Measurements from ENCODE around the gene SLCO1B3.

Gene SLCO1B3

GRCh38 chr12:20917269-20917668 is 106.8 kb downstream of the SLCO1B3 start:
- no peak for DNase-seq

- DNase-seq = no peak
Measured at GRCh38 chr12:20917819-20918218, 107.3 kb downstream of the SLCO1B3 start.

- no peak for DNase-seq
Measured at GRCh38 chr12:20931894-20932293, 121.4 kb downstream of the SLCO1B3 start.

GRCh38 chr12:20946732-20947131 is 136.2 kb downstream of the SLCO1B3 start:
- DNase-seq = peak; percentile 8 to 46

- DNase-seq = no peak
Measured at GRCh38 chr12:20950248-20950647, 139.7 kb downstream of the SLCO1B3 start.

- no peak for DNase-seq
Measured at GRCh38 chr12:20963303-20963702, 152.8 kb downstream of the SLCO1B3 start.

- no peak for DNase-seq
Measured at GRCh38 chr12:20963762-20964161, 153.3 kb downstream of the SLCO1B3 start.

Measured in NCI-H1930 (cell line).